SK-N-SH (cell line): Measurements from ENCODE around the gene RHAG. TPM values are rescaled to one million over a fixed set of nuclear protein-coding genes. Genes with fewer than 3 reads are reported as not detected.
"Not testable (repeated sequence)": the region's sequence is repeated elsewhere in the genome, so short reads cannot be mapped to it uniquely, and the experiment has no call there.

ENCODE experiments used
- CTCF ChIA-PET: fragments of 300-600, 350-600 bp; formaldehyde crosslinking; extraction: SDS; loops from one replicate; lab custom pipeline; 2021; lab: Yijun Ruan, JAX
- POLR2A ChIA-PET: fragments of 350-600 bp; sonication (Branson Sonifier 250); formaldehyde crosslinking; extraction: SDS; loops from one replicate; lab custom pipeline; 2020; ENCODE audit warnings: antibody characterized with exemption, inconsistent platforms; lab: Yijun Ruan, JAX
- DNase-seq: peaks from one replicate; pipeline ENCODE4 v3.0.0; 2012
- H2AFZ ChIP-seq: fragments of 200-600 bp; sonication (generic); 2 replicates; pipeline ENCODE4 v1.8.1; 2016; ENCODE audit warnings: antibody characterized with exemption, mild to moderate bottlenecking, low read depth
- H3F3A ChIP-seq: fragments of 200-600 bp; sonication (generic); replicated peaks from 2 replicates; pipeline ENCODE3; 2016; ENCODE audit warnings: antibody characterized with exemption, mild to moderate bottlenecking; ENCODE audit not compliant: insufficient read depth
- H3K27ac ChIP-seq, 2 experiments: fragments of 200-500 bp in 1 of 2; fragments of 200-600 bp in 1 of 2; sonication (Bioruptor generic) in 1 of 2; sonication (generic), shearing (Covaris generic) in 1 of 2; 2 replicates each; pipeline versions ENCODE4 v1.5.1 to v1.6.1; 2014 to 2016; ENCODE audit warnings: low read depth in 2 of 2, inconsistent platforms in 1 of 2, low read length in 1 of 2, mild to moderate bottlenecking in 1 of 2, mixed read lengths in 1 of 2
- H3K27me3 ChIP-seq: fragments of 200-600 bp; sonication (generic), shearing (Covaris generic); 2 replicates; pipeline ENCODE4 v1.6.1; 2016; ENCODE audit warnings: mixed run types; ENCODE audit not compliant: insufficient read depth
- H3K36me3 ChIP-seq, 2 experiments: fragments of 200-500 bp in 1 of 2; fragments of 200-600 bp in 1 of 2; sonication (Bioruptor generic) in 1 of 2; sonication (generic) in 1 of 2; replicated peaks in 1 of 2; 2 replicates each; pipeline versions ENCODE3 to v1.5.1; 2014 to 2016; ENCODE audit warnings: low read length in 1 of 2, mild to moderate bottlenecking in 1 of 2; ENCODE audit not compliant: insufficient read depth in 2 of 2, control insufficient read depth in 1 of 2
- H3K4me1 ChIP-seq, 2 experiments: fragments of 200-500 bp in 1 of 2; fragments of 200-600 bp in 1 of 2; sonication (Bioruptor generic) in 1 of 2; sonication (generic), shearing (Covaris generic) in 1 of 2; 2 replicates each; pipeline versions ENCODE4 v1.5.1 to v1.6.1; 2014 to 2016; ENCODE audit warnings: low read depth in 1 of 2, low read length in 1 of 2, mixed run types in 1 of 2; ENCODE audit not compliant: insufficient read depth in 2 of 2, control insufficient read depth in 1 of 2
- H3K4me2 ChIP-seq: fragments of 200-600 bp; sonication (generic), shearing (Covaris generic); 2 replicates; pipeline ENCODE4 v1.6.1; 2017; ENCODE audit warnings: mixed run types
- H3K4me3 ChIP-seq, 2 experiments: fragments of 200-500 bp in 1 of 2; fragments of 200-600 bp in 1 of 2; sonication (Bioruptor generic) in 1 of 2; sonication (generic), shearing (Covaris generic) in 1 of 2; 2 replicates each; pipeline versions ENCODE4 v1.5.1 to v1.8.1; 2014 to 2016; ENCODE audit warnings: low read depth in 2 of 2, inconsistent platforms in 1 of 2, low read length in 1 of 2, mild to moderate bottlenecking in 1 of 2, mixed read lengths in 1 of 2, moderate library complexity in 1 of 2
- H3K79me2 ChIP-seq: fragments of 200-600 bp; sonication (generic); 2 replicates; pipeline ENCODE4 v1.8.1; 2017; ENCODE audit warnings: mild to moderate bottlenecking; ENCODE audit not compliant: insufficient read depth
- H3K9ac ChIP-seq: fragments of 200-600 bp; sonication (generic); 2 replicates; pipeline ENCODE4 v1.6.1; 2017; ENCODE audit warnings: mixed run types
- H3K9me2 ChIP-seq: fragments of 200-600 bp; sonication (generic); 2 replicates; pipeline ENCODE4 v1.6.1; 2017; ENCODE audit warnings: mixed run types
- H3K9me3 ChIP-seq: fragments of 200-600 bp; sonication (generic); 2 replicates; pipeline ENCODE4 v1.6.1; 2017; ENCODE audit warnings: mixed run types, mild to moderate bottlenecking, moderate library complexity
- H4K20me1 ChIP-seq: fragments of 200-600 bp; sonication (generic); 2 replicates; pipeline ENCODE4 v1.6.1; 2017; ENCODE audit warnings: mild to moderate bottlenecking, mixed run types; ENCODE audit not compliant: insufficient read depth
- CHD2 ChIP-seq: fragments of 150-350 bp; IDR thresholded peaks from 2 replicates; pipeline ENCODE4 v1.6.1; 2018; ENCODE audit warnings: low read length; ENCODE audit not compliant: partially characterized antibody
- FOXJ3 ChIP-seq: sonication (generic); formaldehyde crosslinking; IDR thresholded peaks from 2 replicates; pipeline ENCODE4 v1.5.1; 2020; ENCODE audit warnings: mild to moderate bottlenecking, missing genetic modification reagents
- JUND ChIP-seq: IDR thresholded peaks from 2 replicates; pipeline ENCODE4 v1.4.0; 2012
- NRF1 ChIP-seq: IDR thresholded peaks from 2 replicates; pipeline ENCODE4 v1.6.1; 2012; ENCODE audit warnings: low read depth, mild to moderate bottlenecking, low read length
- POLR2AphosphoS5 ChIP-seq: IDR thresholded peaks from 2 replicates; pipeline ENCODE4 v1.6.1; 2012; ENCODE audit warnings: low read depth, low read length
- RAD21 ChIP-seq: IDR thresholded peaks from 2 replicates; pipeline ENCODE4 v1.6.1; 2012; ENCODE audit warnings: mild to moderate bottlenecking, low read length
- TEAD4 ChIP-seq: IDR thresholded peaks from 2 replicates; pipeline ENCODE4 v1.4.0; 2012; ENCODE audit warnings: mild to moderate bottlenecking, borderline replicate concordance; ENCODE audit not compliant: insufficient read depth
- YY1 ChIP-seq: IDR thresholded peaks from 2 replicates; pipeline ENCODE4 v1.4.0; 2012; ENCODE audit warnings: low read depth, mild to moderate bottlenecking
- WGBS: methylation state at CpG from one replicate; pipeline ENCODE4 v1.1.6; 2017; ENCODE audit warnings: low lambda C conversion rate; 5-methylcytosine and 5-hydroxymethylcytosine counted together
- polyA plus RNA-seq, 3 experiments: library from polyadenylated mRNA; depleted of rRNA; stranded (reverse); fragments of >200 nt; gene quantifications; 2 replicates each; pipeline ENCODE4 v1.2.3, GENCODE V29; 2012
- TF ChIP-seq, protein P1 (sequence below): IDR thresholded peaks from 2 replicates; pipeline ENCODE4 v1.6.1; 2012; ENCODE audit warnings: mild to moderate bottlenecking, low read depth, low read length, moderate library complexity
- TF ChIP-seq, protein P2 (sequence below): fragments of 150-350 bp; IDR thresholded peaks from 2 replicates; pipeline ENCODE4 v1.6.1; 2017; ENCODE audit warnings: antibody characterized with exemption, low read length, low read depth, borderline replicate concordance
- TF ChIP-seq, protein P3 (sequence below): IDR thresholded peaks from 2 replicates; pipeline ENCODE4 v1.4.0; 2012; ENCODE audit warnings: low read depth, borderline replicate concordance
- TF ChIP-seq, protein P4 (sequence below): IDR thresholded peaks from 2 replicates; pipeline ENCODE4 v1.4.0; 2012; ENCODE audit warnings: low read depth

Gene RHAG
- polyA plus RNA-seq, 1 of the 3 experiments (the other 2 are of a cell fraction): not detected

DNA sequence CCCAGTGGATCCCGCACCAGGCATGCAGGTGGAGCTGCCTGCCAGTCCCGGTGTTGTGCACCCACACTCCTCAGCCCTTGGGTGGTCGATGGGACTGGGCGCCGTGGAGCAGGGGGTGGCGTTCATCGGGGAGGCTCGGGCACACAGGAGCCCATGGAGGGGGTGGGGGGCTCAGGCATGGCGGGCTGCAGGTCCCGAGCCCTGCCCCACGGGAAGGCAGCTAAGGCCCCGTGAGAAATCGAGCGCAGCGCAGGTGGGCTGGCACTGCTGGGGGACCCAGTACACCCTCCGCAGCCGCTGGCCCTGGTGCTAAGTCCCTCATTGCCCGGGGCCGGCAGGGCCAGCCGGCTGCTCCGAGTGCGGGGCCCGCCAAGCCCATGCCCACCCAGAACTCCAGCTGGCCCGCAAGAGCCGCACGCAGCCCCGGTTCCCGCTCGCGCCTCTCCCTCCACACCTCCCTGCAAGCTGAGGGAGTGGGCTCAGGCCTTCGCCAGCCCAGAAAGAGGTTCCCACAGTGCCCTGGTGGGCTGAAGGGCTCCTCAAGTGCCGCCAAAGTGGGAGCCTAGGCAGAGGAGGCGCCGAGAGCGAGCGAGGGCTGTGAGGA is 7.1 kb downstream of the RHAG start:
- H3K79me2 ChIP-seq, H4K20me1 ChIP-seq, DNase-seq, POLR2A ChIA-PET, H3K9me2 ChIP-seq, H3K4me3 ChIP-seq, H2AFZ ChIP-seq, H3F3A ChIP-seq, H3K27ac ChIP-seq, H3K36me3 ChIP-seq, H3K9ac ChIP-seq, H3K4me1 ChIP-seq, H3K9me3 ChIP-seq, CTCF ChIA-PET, H3K4me2 ChIP-seq: not testable (repeated sequence)
- no CpG with 5 or more reads among the region's 36 CpGs for WGBS
- H3K27me3 ChIP-seq: peaks cover 14% of the 10 kb centered on the region

DNA sequence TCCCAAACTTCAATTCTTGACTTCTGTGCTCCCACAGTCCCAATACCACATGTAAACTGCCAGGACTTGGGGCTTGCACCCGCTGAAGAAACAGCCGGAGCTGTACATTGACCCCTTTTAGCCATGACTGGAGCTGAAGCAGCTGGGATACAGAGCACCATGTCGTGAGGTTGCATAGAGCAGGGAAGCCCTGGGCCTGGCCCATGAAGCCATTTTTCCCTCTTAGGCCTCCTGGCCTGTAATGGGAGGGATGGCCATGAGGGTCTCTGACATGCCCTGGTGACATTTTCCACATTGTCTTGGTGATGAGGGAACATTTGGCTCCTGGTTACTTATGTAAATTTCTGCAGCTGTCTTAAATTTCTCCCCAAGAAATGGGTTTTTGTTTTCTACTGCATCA is 9.8 kb downstream of the RHAG start:
- TF ChIP-seq, protein P1, sequence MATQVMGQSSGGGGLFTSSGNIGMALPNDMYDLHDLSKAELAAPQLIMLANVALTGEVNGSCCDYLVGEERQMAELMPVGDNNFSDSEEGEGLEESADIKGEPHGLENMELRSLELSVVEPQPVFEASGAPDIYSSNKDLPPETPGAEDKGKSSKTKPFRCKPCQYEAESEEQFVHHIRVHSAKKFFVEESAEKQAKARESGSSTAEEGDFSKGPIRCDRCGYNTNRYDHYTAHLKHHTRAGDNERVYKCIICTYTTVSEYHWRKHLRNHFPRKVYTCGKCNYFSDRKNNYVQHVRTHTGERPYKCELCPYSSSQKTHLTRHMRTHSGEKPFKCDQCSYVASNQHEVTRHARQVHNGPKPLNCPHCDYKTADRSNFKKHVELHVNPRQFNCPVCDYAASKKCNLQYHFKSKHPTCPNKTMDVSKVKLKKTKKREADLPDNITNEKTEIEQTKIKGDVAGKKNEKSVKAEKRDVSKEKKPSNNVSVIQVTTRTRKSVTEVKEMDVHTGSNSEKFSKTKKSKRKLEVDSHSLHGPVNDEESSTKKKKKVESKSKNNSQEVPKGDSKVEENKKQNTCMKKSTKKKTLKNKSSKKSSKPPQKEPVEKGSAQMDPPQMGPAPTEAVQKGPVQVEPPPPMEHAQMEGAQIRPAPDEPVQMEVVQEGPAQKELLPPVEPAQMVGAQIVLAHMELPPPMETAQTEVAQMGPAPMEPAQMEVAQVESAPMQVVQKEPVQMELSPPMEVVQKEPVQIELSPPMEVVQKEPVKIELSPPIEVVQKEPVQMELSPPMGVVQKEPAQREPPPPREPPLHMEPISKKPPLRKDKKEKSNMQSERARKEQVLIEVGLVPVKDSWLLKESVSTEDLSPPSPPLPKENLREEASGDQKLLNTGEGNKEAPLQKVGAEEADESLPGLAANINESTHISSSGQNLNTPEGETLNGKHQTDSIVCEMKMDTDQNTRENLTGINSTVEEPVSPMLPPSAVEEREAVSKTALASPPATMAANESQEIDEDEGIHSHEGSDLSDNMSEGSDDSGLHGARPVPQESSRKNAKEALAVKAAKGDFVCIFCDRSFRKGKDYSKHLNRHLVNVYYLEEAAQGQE: no peak
- TF ChIP-seq RAD21: no peak
- CTCF ChIA-PET: no interaction called here

DNA sequence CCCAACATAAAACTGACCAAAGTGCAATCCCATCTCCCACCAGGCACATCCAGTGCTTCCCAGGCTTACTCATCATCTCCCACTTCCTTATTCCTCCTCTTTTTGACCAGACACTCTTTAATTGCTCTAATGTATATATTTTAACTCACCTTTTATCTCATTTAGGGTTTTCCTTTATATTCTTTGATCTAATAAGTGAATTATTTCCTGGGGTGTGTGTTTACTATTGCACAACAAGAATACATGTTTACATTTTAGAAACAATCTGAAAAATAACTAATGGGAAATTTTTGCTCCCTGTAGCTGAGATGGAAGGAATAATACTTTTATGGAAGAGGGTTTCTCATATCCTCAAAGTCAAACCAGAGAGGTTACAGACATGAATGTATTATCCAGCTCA is 18.4 kb downstream of the RHAG start:
- H2AFZ ChIP-seq: no peak overlapping the region
- H3K4me3 ChIP-seq: no peak overlapping the region
- no peak overlapping the region for H3K9ac ChIP-seq
- no peaks in the 10 kb centered on the region for H3K36me3 ChIP-seq
- no peak overlapping the region for H3K4me2 ChIP-seq
- no peaks in the 10 kb centered on the region for H4K20me1 ChIP-seq
- ChIA-PET POLR2A (no interaction called here), CTCF (no interaction called here)
- no peaks in the 10 kb centered on the region for H3K9me3 ChIP-seq
- no peaks in the 10 kb centered on the region for H3F3A ChIP-seq
- H3K27ac ChIP-seq: no peak overlapping the region
- no peak for DNase-seq
- H3K79me2 ChIP-seq: no peaks in the 10 kb centered on the region
- H3K9me2 ChIP-seq: no peaks in the 10 kb centered on the region
- peaks cover 3% of the 10 kb centered on the region; the same call in 1 of the 2 replicates for H3K27me3 ChIP-seq
- TF ChIP-seq, protein P2, sequence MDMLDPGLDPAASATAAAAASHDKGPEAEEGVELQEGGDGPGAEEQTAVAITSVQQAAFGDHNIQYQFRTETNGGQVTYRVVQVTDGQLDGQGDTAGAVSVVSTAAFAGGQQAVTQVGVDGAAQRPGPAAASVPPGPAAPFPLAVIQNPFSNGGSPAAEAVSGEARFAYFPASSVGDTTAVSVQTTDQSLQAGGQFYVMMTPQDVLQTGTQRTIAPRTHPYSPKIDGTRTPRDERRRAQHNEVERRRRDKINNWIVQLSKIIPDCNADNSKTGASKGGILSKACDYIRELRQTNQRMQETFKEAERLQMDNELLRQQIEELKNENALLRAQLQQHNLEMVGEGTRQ: no peak
- TF ChIP-seq TEAD4 (no peak), JUND (no peak), CHD2 (no peak), POLR2AphosphoS5 (no peak), YY1 (no peak), NRF1 (no peak), FOXJ3 (no peak)
- TF ChIP-seq, protein P3, sequence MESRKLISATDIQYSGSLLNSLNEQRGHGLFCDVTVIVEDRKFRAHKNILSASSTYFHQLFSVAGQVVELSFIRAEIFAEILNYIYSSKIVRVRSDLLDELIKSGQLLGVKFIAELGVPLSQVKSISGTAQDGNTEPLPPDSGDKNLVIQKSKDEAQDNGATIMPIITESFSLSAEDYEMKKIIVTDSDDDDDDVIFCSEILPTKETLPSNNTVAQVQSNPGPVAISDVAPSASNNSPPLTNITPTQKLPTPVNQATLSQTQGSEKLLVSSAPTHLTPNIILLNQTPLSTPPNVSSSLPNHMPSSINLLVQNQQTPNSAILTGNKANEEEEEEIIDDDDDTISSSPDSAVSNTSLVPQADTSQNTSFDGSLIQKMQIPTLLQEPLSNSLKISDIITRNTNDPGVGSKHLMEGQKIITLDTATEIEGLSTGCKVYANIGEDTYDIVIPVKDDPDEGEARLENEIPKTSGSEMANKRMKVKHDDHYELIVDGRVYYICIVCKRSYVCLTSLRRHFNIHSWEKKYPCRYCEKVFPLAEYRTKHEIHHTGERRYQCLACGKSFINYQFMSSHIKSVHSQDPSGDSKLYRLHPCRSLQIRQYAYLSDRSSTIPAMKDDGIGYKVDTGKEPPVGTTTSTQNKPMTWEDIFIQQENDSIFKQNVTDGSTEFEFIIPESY: no peak
- TF ChIP-seq, protein P4, sequence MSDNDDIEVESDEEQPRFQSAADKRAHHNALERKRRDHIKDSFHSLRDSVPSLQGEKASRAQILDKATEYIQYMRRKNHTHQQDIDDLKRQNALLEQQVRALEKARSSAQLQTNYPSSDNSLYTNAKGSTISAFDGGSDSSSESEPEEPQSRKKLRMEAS: no peak
- TF ChIP-seq, all 33 proteins: peak for 0
- H3K4me1 ChIP-seq: no peaks in the 10 kb centered on the region

More for the DNA sequence above, 9.8 kb downstream of the RHAG start:
- Histone ChIP-seq H3K4me3 (no peak overlapping the region), H3K4me1 (no peaks in the 10 kb centered on the region), H2AFZ (no peak overlapping the region), H3K9me3 (no peaks in the 10 kb centered on the region), H3K27me3 (peaks cover 14% of the 10 kb centered on the region), H3K36me3 (no peaks in the 10 kb centered on the region), H3K79me2 (no peaks in the 10 kb centered on the region), H3K9me2 (no peaks in the 10 kb centered on the region), H4K20me1 (no peaks in the 10 kb centered on the region), H3K27ac (no peak overlapping the region), H3K4me2 (no peak overlapping the region), H3K9ac (no peak overlapping the region), H3F3A (no peaks in the 10 kb centered on the region)
- no peak for DNase-seq
- POLR2A ChIA-PET: no interaction called here
- WGBS: 5% methylated on average over 2 of the region's 3 CpGs
